ENCODE measurements around the gene PLCXD1.
"Not testable (repeated sequence)": the region's sequence is repeated elsewhere in the genome, so short reads cannot be mapped to it uniquely, and the experiment has no call there.

The PLCXD1 gene

GRCh38 chrX:292900-293897 is 12.0 kb downstream of the PLCXD1 start:
- no peak for DNase-seq

DNA sequence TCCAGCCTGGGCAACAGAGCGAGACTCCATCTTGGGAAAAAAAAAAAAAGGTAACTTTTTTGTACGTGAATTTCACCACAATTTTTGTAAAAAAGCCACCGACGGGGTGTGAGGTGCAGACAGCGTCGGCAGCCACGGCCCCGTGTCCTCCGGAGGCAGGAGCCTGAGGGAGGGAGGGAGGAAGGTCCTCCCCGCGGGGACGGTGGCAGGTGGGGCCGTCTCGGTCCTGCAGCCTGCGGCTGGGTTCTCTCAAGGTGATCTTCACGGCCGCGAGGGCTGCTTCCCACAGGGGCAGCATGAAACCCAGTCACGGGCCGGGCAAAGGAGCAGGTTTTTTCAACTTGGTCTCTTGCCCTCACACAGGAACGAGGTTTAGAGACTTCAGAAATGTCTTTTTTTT is 14.0 kb downstream of the PLCXD1 start:
- DNase-seq = no peak

- DNase-seq = no peak
These were observed 17.8 kb downstream of the PLCXD1 start for GRCh38 chrX:298993-299392.

DNA sequence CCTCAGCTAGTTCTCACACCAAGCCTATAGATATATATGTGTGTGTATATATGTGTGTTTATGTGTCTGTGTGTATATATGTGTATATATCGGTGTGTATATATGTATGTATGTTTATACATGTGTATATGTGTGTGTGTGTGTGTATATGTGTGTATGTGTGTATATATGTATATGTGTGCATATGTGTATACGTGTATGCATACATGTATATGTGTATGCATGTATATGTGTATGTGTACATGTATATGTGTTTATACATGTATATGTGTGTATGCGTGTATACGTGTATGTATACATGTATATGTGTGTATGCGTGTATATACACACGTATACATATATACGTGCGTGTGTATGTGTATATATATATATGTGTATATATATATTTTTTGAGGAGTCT is 19.2 kb downstream of the PLCXD1 start:
- no peak for DNase-seq

DNA sequence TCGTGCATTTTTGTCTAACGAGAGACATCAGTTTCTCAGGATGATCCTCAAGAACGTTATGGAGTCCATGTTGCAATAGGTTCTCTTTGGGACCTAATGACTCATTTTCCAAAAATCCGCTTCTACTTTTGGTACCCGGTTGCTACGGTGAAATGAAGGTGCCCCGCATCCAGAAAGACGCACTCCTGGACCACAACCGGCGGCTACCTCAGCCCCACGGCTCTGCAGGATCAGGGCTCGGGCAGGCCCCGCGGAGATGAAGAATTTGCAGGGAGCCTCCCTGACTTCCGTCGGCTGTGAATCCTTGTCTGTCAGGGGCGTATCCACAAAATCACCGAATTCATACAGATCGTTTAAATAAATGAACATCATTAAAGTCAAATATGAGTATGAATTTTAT is 21.8 kb downstream of the PLCXD1 start:
- no peak for DNase-seq

GRCh38 chrX:305781-306613 is 24.8 kb downstream of the PLCXD1 start:
- DNase-seq = not testable (repeated sequence)

DNA sequence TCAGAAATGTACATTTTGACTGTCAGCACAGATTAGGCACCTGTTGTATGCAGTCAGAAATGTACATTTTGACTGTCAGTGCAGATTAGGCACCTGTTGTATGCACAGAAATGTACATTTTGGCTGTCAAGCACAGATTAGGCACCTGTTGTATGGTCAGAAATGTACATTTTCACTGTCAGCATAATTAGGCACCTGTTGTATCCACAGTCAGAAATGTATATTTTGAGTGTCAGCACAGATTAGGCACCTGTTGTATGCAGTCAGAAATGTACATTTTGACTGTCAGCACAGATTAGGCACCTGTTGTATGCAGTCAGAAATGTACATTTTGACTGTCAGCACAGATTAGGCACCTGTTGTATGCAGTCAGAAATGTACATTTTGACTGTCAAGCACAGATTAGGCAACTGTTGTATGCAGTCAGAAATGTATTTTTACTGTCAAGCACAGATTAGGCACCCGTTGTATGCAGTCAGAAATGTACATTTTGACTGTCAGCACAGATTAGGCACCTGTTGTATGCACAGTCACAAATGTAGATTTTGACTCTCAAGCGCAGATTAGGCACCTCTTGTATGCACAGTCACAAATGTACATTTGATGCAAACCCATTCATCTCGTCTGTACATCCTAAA is 25.6 kb downstream of the PLCXD1 start:
- DNase-seq = not testable (repeated sequence)

DNA sequence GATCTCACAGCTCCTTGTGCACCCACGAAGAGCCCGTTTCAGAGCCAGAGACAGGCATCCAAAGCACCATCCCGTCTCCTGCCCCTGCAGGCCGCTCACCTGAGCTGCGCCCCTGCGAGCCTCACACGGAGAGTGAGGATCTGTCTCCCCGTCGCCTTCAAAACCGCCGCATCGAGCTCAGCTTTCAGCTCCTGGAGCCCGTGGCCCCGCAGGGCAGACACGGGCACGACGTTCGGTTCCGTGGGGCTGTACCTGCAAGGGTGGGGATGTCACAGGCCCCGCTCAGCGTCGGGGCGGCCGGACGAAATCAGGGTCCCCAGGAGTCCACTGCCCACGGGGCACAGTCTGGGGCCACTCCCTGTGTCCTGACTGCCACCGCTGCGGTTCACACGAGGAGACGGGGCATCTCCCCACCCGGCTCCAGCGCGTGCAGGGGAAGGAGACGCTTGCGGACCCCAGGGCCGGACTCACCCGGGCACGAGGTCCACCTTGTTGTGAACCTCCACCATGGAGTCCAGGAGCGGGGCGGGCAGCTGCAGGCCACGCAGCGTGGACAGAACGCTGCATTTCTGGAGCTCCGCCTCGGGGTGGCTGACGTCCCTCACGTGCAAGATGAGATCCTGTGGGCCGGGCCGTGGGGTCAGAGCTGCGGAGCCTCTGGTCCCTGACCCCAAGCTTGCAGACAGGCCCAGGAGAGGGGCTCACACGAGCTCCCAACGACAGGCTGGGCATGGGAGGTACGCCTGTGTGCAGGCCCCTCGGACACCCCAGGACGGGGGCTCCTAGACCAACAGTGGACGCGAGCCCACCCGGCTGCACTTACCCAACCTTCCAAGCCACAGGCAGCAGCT is 26.3 kb downstream of the PLCXD1 start:
- DNase-seq = no peak

- DNase-seq = no peak
These were observed 27.8 kb downstream of the PLCXD1 start for GRCh38 chrX:308821-309520.

DNA sequence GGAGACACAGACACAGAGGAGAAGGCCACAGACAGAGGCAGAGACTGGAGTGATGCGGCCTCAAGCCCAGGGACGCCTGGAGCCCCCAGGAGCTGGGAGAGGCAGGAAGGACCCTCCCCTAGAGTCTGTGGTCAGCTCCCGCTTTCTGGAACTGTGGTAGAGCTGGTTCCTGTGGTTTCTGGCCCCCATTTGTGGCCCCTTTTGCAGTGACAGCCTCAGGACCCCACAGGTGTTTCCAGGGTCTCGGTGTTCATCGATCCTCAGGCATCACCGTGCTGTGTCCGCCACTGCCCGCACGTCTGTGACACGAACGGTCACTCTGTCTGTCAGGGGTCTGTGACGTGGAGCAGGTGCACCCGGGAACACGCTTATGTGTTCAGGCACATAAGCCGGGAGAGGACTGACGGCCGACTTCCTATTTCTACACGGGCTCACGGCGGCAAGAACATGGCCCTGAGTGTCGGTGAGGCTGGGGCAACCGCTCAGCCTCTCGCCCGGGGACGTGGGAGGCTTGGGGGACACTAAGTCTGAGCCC is 29.5 kb downstream of the PLCXD1 start:
- DNase-seq = no peak

DNA sequence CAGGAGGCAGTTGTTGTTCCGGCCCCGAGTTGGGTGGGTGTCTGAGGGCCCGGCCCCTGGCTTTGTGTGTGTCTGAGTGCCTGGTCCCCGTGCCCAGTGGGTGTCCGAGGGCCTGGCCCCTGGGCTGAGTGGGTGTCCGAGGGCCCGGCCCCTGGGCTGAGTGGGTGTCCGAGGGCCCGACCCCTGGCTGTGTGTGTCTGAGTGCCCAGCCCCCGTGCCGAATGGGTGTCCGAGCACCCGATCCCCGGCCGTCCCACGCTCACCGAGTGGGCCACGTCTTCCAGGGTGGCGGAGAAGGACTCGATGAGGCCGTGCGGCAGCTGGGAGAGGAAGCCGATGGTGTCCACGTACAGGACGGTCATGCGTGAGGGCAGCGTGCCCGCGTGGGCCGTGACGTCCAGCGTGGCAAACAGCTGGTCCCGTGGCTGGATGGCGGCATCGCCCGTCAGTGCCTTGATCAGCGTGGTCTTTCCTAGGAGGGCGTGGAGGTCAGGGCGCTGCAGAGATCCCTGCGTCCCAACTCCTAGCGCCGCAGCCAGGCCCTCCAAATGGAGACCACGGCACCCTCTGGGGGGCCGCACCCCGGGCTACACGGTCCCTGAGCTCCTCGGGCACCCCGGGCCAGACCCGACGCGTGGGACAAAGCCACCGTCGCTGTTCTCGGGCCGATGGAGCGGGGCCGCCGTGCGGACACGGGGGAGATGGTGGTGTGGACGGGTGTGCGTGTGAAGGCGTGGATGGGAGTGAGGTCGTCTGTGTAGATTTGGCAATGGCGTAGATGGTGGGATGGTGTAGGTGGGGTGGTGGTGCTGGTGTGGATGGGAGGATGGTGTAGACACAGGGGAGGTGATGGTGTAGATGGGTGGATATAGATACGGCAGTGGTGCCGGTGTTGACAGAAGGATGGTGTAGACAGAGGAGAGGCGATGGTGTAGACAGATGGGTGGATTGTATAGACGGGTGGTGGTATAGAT is 30.3 kb downstream of the PLCXD1 start:
- no peak for DNase-seq

DNA sequence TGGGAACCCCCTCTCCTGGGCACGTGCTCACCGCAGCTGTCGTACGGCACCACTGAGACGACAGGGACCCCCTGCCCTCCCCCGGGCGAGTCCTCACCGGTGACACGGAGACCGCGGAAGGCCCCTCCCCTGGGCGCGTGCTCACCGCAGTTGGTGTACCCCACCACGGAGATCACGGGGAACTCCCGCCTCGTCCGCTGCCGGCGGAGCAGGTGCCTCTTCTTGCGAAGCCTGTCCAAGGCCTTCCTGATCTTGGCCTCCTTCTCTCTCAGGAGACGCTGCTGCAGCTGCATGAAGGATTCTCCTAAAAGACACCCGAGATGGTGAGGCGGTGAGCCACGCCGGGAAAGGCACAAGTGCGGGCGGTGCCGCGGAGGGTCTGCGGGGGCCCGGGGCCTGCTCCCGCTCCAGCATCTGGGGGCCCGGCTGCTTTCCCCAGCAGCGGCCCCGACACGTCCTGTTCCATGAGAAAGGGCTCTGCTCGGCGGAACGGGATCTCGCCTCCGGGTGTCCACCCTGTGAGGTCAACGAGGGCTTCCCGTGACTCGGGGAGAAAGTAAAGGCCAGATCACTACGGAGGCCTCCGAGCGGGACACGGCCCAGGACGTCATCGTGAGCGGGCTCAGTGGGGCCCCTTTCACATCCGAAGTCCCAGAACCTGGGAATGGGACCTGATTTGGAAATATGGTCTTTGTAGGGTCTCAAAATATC is 31.6 kb downstream of the PLCXD1 start:
- DNase-seq = no peak

DNA sequence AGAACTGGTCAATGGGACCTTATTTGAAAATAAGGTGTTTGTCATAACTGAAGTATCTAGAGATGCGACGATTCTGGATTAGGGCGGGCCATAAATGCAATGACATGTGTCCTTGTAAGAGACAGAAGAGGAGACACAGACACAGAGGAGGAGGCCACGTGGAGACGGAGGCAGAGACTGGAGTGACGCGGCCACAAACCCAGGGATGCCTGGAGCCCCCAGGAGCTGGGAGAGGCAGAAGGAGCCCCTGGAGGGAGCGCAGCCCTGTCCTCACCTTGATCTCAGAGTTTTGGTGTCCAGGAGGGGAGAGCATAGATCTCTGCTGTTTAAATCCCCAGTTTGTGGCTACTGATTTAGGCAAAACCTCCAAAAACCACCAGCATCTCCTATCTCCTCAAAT is 32.4 kb downstream of the PLCXD1 start:
- DNase-seq = no peak

GRCh38 chrX:314049-314448 is 32.9 kb downstream of the PLCXD1 start:
- DNase-seq = no peak

GRCh38 chrX:314781-315595 is 33.8 kb downstream of the PLCXD1 start:
- DNase-seq = no peak

- DNase-seq = no peak
These were observed 35.5 kb downstream of the PLCXD1 start for GRCh38 chrX:316351-317325.

DNA sequence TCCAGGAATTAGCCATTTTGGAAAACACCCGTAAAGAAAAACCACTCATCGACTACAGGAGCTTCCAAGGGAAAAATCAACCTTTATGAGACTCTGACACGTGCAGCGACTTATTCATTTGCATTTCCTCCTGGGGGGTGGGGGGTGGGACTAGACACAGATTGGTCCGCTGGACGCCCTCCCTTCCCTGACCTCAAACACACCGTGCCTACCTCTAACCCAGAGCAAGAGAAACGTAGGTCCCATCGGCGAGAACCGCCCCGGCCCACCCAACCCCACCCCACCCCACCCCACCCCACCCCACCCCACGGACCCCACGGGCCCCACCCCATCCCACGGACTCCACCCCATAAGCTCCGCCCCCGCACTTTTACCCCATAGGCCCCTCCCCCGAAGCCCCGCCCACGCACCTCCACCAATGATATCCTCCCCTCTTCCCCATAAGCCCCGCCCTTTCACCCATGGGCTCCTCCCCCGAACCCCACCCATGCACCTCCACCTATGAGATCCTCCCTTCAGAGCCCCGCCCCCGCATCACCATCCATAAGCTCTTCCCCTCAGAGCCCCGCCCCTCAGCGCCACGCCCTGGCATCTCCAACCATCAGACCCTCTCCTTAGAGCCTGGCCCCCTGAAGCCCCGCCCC is 36.4 kb downstream of the PLCXD1 start:
- DNase-seq = no peak
